Activated CD8-positive, alpha-beta memory T cell treated with anti-CD3 and anti-CD28 coated beads, Interleukin-2, amount 50 U/mL, for 1 hour (primary cell): ENCODE results near the gene BTBD9.

ENCODE experiments used
- DNase-seq: peaks from one replicate; pipeline ENCODE4 v3.0.0-alpha.2; 2020; ENCODE audit errors: extremely low read depth

Gene BTBD9

DNA sequence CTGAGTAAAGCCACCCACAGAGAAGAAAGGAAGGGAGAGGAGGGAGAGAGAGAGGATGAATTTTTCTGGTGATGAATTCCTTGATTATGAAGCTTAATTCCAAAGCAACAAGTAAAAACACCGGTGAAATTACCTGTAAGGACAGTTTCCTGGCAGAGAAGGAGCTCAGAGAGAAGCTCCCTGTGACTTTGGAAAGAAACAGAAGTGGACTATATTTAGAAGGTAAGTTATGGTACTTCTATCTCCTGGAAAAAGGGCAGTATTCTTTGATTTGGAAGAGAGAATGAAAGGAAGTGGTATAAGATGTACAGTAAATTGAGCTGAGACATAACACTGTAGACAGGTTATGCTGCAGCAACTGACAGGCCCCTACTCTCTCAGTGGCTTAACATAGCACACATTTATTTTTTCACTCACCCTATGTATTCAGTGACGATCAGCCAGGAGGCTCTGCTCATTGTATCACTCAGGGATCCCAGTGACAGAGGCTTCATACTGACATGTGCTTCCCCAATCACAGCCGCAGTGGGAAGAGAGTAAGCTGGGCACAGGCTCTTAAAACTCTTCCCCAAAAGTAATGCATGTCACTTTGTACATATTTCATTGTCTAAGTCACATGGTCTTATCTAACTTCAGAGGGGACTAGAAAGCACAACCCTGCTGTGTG lies 349.5 kb downstream of the BTBD9 start:
- DNase-seq = no peak

DNA sequence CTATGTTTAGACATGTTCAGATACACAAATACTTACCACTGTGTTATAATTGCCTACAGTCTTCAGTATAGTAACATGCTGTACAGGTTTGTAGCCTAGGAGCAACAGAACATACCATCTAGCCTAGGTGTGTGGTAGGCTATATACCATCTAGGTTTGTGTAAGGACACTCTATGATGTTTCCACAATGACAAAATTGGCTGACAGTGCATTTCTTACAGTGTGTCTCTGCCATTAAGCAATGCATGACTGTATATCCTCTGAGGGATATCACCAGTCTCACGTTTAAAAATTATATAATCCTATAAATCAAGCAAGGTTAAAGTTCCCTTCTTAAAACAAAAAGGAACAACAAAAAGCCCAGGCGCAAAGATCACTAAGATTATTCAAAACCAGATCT lies 352.2 kb downstream of the BTBD9 start:
- DNase-seq = no peak

DNA sequence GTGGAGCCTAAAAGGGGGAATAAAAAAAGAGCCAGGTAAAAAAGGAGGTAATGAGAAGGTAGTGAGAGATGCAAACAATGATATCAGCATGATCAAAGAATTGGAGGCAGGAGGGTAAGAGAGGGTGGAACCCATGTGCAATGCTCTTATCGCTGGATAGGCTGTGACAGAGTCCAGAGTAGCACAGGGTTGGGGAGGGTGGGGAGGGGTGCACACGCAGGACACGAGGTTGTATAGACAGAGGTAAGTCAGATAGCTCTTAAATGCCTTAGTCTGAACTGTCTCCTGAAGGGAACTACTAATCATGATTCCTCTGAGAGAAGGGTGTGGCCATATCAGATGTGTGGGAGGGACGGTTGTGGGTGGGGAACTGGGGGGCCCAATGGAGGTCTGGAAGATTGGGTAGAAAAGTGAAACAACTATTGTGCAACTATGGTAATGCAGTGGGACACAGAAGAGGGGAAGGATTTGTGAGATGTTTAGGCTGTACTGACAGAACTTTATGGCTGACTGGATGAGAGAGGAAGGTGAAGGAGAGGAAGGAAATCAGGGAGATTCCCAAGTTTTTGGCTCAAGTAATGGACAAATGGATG lies 354.8 kb downstream of the BTBD9 start:
- no peak for DNase-seq

GRCh38 chr6:38283734-38284362 lies 355.9 kb downstream of the BTBD9 start:
- no peak for DNase-seq

- DNase-seq = no peak
Observed at GRCh38 chr6:38282911-38283310, 356.8 kb downstream of the BTBD9 start.

- DNase-seq = no peak
Observed at GRCh38 chr6:38281126-38281525, 358.6 kb downstream of the BTBD9 start.

DNA sequence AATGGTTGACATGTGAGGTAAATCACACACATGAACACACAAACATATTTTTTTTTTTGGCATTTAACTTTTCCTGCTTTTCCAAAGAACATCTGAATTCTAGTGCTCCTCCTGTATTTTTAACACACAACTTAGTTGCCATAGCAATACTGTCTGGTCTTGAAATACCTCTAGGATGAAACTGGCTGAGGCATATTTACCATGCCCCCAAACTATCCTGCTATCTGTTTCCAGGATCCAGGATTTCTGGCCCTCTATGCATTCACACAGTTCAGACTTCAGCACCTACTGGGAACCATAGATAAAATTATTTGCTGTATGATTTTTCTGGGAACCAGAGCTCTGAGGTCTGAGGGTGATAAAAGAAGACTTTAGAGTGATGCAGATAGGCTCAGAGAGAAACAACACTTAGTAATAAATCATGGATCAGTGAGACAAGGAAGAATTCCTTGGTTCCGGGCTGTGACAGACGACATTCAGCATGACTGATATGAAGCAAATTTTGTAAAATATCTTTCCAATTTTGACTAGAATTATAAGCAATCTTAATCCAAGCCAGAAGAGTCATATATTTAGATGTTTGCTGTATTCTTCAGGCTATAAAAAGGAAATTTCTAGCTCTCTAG lies 359.7 kb downstream of the BTBD9 start:
- DNase-seq = no peak

DNA sequence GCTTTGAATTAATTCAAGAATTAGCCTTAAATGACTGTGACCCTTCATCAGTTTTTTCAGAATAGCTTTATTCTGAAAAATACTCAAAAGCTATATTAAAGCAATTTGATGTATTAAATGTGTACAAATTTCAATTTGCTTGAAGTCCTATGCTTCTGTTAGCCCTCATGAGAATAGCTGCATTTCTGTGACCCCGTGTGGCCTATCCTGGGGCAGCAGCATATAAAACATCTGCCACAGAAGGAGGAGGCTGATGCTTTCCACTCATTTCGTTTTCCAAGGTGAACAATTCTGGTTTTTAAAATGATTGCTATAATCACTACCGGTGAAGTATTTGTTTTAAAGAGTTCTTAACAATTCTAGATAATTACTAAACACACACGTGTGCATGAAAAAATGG lies 360.3 kb downstream of the BTBD9 start:
- DNase-seq = no peak

DNA sequence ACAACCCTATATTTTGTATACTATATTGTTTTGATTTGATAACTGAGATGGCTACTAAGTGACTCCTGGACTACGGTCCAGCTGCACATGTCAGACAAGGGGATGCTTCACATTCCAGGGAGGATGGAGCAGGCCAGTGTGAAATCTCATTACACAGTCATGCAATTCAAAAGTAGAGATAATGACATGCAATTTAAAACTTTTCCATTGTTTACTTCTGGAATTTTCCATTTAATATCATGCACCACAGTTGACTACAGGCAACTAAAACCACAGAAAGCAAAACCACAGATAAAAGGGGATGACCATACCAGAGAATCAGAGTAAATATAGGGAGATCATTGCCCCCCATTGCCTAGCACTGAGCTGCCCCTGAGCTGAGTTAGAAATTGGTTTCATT lies 366.4 kb downstream of the BTBD9 start:
- DNase-seq = no peak

DNA sequence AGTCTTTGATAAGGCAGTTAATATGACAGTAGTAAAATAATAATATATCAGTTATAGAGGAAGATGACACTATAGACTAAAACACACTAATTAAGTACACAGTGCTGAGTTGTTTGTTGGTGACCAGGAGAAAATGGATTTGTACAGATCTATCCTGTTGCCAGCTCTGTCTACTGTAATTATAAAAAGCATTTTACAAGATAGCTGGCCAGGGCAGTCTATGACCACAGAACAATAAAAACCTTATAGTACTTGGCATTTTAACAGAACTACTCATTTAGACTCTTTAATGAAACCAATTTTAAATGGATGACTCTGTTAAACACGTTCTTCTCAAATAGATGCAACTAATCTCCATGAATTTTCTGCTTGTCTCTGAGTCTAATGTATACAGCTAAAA lies 367.5 kb downstream of the BTBD9 start:
- no peak for DNase-seq

GRCh38 chr6:38271081-38271480 lies 368.6 kb downstream of the BTBD9 start:
- DNase-seq = no peak

GRCh38 chr6:38270367-38270766 lies 369.4 kb downstream of the BTBD9 start:
- no peak for DNase-seq

GRCh38 chr6:38269461-38270172 lies 370.1 kb downstream of the BTBD9 start:
- DNase-seq = no peak

DNA sequence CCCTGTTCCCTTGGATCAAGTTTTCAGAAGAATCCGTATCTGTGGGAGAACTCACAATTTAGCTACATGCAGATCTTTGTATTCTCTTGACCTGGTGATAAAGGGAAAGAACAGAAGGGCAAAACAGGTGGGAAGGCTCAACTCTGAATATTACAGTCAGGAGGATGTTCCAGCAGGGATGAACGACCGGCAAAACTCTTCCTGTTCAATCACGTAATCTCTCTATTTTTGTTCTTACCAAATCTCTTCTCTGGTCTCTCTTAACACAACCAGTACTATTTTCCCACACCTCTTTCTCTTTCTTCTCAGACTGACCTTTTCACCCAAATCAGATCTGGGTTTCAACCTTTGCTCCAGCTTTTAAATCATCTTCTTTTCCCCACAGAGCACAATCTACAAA lies 371.4 kb downstream of the BTBD9 start:
- DNase-seq = no peak

- no peak for DNase-seq
Observed at GRCh38 chr6:38266921-38267354, 372.8 kb downstream of the BTBD9 start.

DNA sequence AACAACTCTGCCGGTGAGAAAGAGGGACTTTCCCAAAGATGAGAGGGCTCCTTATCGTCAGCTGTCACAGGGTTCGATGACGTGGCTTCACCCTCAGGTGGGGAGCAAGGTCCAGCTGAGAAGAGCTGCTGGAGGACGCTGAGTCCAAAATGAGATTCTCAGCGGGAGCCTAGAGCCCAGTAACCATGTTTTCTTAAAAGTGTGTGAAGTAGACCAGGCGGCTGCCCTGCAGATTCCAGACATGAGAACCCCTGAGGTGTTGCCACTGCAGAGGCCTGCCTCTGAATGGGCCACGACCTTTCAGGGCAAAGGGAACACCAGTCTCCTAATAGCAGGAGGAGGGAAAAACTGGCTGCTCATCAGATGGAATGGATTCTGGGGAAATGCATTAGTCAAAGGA lies 375.1 kb downstream of the BTBD9 start:
- DNase-seq = no peak

- DNase-seq = no peak
Observed at GRCh38 chr6:38262609-38263008, 377.1 kb downstream of the BTBD9 start.

GRCh38 chr6:38262026-38262425 lies 377.7 kb downstream of the BTBD9 start:
- DNase-seq = no peak

DNA sequence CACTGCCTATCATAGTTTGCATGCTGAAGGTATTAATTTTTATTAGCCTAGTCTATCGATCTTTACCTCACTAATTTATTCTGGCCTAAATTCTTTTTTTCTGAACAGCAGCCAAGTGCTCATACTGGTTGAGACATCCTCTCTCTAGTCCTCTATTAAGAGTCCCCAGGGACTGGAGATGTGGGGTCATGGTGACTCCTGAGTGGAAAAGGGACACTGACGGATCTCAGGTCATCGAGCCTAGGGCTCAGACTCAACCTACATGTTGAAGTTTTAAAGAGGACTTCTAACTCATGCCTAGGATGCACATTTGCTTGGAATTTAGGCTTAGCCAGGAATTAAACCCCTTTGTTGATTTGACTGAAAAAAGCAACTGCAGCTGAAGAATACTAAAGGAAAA lies 378.1 kb downstream of the BTBD9 start:
- DNase-seq = no peak

- DNase-seq = no peak
Observed at GRCh38 chr6:38259736-38260135, 380.0 kb downstream of the BTBD9 start.

- no peak for DNase-seq
Observed at GRCh38 chr6:38248500-38249234, 391.1 kb downstream of the BTBD9 start.

GRCh38 chr6:38245295-38245694 lies 394.4 kb downstream of the BTBD9 start:
- DNase-seq = no peak
